ENCODE measurements around the gene HTT-AS. TPM values are rescaled to one million over a fixed set of nuclear protein-coding genes. Genes with fewer than 3 reads are reported as not detected.

The HTT-AS gene
- not detected in 2 replicates for total RNA-seq

DNA sequence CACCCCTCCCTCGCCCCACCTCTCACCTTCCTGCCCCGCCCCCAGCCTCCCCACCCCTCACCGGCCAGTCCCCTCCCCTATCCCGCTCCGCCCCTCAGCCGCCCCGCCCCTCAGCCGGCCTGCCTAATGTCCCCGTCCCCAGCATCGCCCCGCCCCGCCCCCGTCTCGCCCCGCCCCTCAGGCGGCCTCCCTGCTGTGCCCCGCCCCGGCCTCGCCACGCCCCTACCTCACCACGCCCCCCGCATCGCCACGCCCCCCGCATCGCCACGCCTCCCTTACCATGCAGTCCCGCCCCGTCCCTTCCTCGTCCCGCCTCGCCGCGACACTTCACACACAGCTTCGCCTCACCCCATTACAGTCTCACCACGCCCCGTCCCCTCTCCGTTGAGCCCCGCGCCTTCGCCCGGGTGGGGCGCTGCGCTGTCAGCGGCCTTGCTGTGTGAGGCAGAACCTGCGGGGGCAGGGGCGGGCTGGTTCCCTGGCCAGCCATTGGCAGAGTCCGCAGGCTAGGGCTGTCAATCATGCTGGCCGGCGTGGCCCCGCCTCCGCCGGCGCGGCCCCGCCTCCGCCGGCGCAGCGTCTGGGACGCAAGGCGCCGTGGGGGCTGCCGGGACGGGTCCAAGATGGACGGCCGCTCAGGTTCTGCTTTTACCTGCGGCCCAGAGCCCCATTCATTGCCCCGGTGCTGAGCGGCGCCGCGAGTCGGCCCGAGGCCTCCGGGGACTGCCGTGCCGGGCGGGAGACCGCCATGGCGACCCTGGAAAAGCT is at the start of gene HTT-AS, which contains the start of gene HTT:
Gene HTT-AS (minus strand): TSS at position 461 of the 768 bp plus-strand sequence.
Gene HTT (plus strand): TSS at position 604 of the 768 bp plus-strand sequence. CDS start 145 bp downstream, at position 749.

Small RNAs within 50 kb of the gene (small RNA-seq; reads per million reads assigned to genes)
- gene RF02134 (not detected), gene RF02135 (not detected), gene RNU6-204P (0.61 reads per million, percentile 39 among the genes with 10 or more reads in this experiment)

Other genes starting within 250 kb of the HTT-AS start
- gene ADD1, start 230.7 kb downstream of the HTT-AS start, total RNA-seq = 209 and 216 TPM in 2 replicates
- 36.9 and 46.0 TPM in 2 replicates for gene NOP14, start 111.1 kb downstream of the HTT-AS start, total RNA-seq
- 4.2 and 6.3 TPM in 2 replicates for gene GRK4, start 111.0 kb downstream of the HTT-AS start, total RNA-seq
- 50.3 and 55.3 TPM in 2 replicates for gene HTT, start 143 bp upstream of the HTT-AS start, total RNA-seq
- 0.33 and 1.1 TPM in 2 replicates for gene MSANTD1, start 174.6 kb upstream of the HTT-AS start, total RNA-seq
- 47.6 and 66.0 TPM in 2 replicates for gene RGS12, start 218.5 kb upstream of the HTT-AS start, total RNA-seq

Measured in vein endothelial cell (primary cell).